Esophagus squamous epithelium (tissue), 4 donors: Measurements from ENCODE around the gene RALBP1.

Experiments used
- POLR2A ChIP-seq, 4 donors: fragments of 450-650 bp; IDR thresholded peaks; one replicate each; pipeline ENCODE4 v1.6.1; 2017; ENCODE audit warnings: antibody characterized with exemption in 4 of 4, mild to moderate bottlenecking in 4 of 4, moderate library complexity in 3 of 4
- TF ChIP-seq, protein P1 (sequence below), 6 experiments: fragments of 450-650 bp in 4 of 6; fragments of 200-600 bp in 2 of 6; sonication (generic) in 2 of 6; IDR thresholded peaks; one replicate each; pipeline ENCODE4 v1.5.1; 2016 to 2019; ENCODE audit warnings: antibody characterized with exemption in 6 of 6, mild to moderate bottlenecking in 4 of 6, moderate library complexity in 4 of 6

- TF ChIP-seq, protein P1, sequence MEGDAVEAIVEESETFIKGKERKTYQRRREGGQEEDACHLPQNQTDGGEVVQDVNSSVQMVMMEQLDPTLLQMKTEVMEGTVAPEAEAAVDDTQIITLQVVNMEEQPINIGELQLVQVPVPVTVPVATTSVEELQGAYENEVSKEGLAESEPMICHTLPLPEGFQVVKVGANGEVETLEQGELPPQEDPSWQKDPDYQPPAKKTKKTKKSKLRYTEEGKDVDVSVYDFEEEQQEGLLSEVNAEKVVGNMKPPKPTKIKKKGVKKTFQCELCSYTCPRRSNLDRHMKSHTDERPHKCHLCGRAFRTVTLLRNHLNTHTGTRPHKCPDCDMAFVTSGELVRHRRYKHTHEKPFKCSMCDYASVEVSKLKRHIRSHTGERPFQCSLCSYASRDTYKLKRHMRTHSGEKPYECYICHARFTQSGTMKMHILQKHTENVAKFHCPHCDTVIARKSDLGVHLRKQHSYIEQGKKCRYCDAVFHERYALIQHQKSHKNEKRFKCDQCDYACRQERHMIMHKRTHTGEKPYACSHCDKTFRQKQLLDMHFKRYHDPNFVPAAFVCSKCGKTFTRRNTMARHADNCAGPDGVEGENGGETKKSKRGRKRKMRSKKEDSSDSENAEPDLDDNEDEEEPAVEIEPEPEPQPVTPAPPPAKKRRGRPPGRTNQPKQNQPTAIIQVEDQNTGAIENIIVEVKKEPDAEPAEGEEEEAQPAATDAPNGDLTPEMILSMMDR (IDR thresholded peaks at IDR 0.05): no peak
- TF ChIP-seq POLR2A (IDR thresholded peaks at IDR 0.05): no peak
Observed at GRCh38 chr18:9431296-9431695, 44.0 kb upstream of the RALBP1 start.
